CD4-positive, alpha-beta T cell (primary cell): ENCODE measurements around the gene SNCA. TPM values are rescaled to one million over a fixed set of nuclear protein-coding genes. Genes with fewer than 3 reads are reported as not detected.

Experiments
- ATAC-seq: fragments of 200-7000 bp; cut with Tn5 transposase; one replicate; pipeline ENCODE4 v1.10.0; 2022; ENCODE audit warnings: mild to moderate bottlenecking; ENCODE audit not compliant: poor library complexity
- CTCF ChIA-PET: fragments of 350-600 bp; sonication (Branson Sonifier 250); formaldehyde crosslinking; loops from one replicate; lab custom pipeline; 2021; ENCODE audit warnings: antibody characterized with exemption, inconsistent platforms; lab: Charles Lee
- POLR2A ChIA-PET: fragments of 350-600 bp; sonication (Branson Sonifier 250); formaldehyde crosslinking; loops from one replicate; lab custom pipeline; 2021; ENCODE audit warnings: antibody characterized with exemption, inconsistent platforms; lab: Charles Lee
- DNase-seq, 14 experiments: peaks; one replicate each; pipeline ENCODE4 v3.0.0-alpha.2; 2013 to 2020; ENCODE audit warnings: mixed read lengths in 2 of 14
- H3K27ac ChIP-seq, 2 donors: one replicate each; pipeline versions ENCODE4 v1.5.1 to v1.7.0; 2013; ENCODE audit warnings: low read length in 2 of 2, low read depth in 1 of 2, mild to moderate bottlenecking in 1 of 2
- H3K27me3 ChIP-seq, 2 experiments: 1 replicate in 1 of 2; 2 replicates in 1 of 2; pipeline versions ENCODE4 v1.6.1 to v1.7.0; 2013; ENCODE audit warnings: low read length in 2 of 2, control low read depth in 1 of 2, mild to moderate bottlenecking in 1 of 2, moderate library complexity in 1 of 2; ENCODE audit not compliant: insufficient read depth in 2 of 2, control insufficient read depth in 1 of 2
- H3K36me3 ChIP-seq: one replicate; pipeline ENCODE4 v1.6.1; 2013; ENCODE audit warnings: low read length, control low read depth; ENCODE audit not compliant: insufficient read depth
- H3K4me1 ChIP-seq: one replicate; pipeline ENCODE4 v1.6.1; 2013; ENCODE audit warnings: low read length, control low read depth; ENCODE audit not compliant: insufficient read depth
- H3K4me3 ChIP-seq: one replicate; pipeline ENCODE4 v1.5.1; 2013; ENCODE audit warnings: mild to moderate bottlenecking, low read length, moderate library complexity
- H3K9me3 ChIP-seq, 2 experiments: 1 replicate in 1 of 2; 2 replicates in 1 of 2; pipeline versions ENCODE4 v1.6.1 to v1.7.0; 2013; ENCODE audit warnings: low read length in 2 of 2, mild to moderate bottlenecking in 2 of 2, control low read depth in 1 of 2, moderate library complexity in 1 of 2; ENCODE audit not compliant: control insufficient read depth in 1 of 2, insufficient read depth in 1 of 2
- H3K27ac Mint-ChIP-seq: one replicate; pipeline ENCODE4 v1.8.0; 2020; ENCODE audit warnings: mixed read lengths
- H3K27me3 Mint-ChIP-seq: one replicate; pipeline ENCODE4 v1.8.0; 2021; ENCODE audit warnings: mixed read lengths
- H3K36me3 Mint-ChIP-seq: one replicate; pipeline ENCODE4 v1.8.0; 2021; ENCODE audit warnings: low read depth, mixed read lengths
- H3K4me1 Mint-ChIP-seq: one replicate; pipeline ENCODE4 v1.8.0; 2021; ENCODE audit warnings: low read depth, mixed read lengths
- H3K4me3 Mint-ChIP-seq: one replicate; pipeline ENCODE4 v1.8.0; 2020; ENCODE audit warnings: mild to moderate bottlenecking, mixed read lengths
- H3K9me3 Mint-ChIP-seq: one replicate; pipeline ENCODE4 v1.8.0; 2020; ENCODE audit warnings: mixed read lengths
- CTCF ChIP-seq: fragments of 200-600 bp; IDR thresholded peaks from one replicate; pipeline ENCODE4 v1.8.0; 2022; ENCODE audit warnings: antibody characterized with exemption, mild to moderate bottlenecking
- intact Hi-C, 2 experiments: fragments of 100-400 bp; cut with DNase I in 1 of 2; cut with micrococcal nuclease in 1 of 2; formaldehyde crosslinking; loops; one replicate each; pipeline versions ENCODE4 v1.15.1 to v1.9.0; 2023 to 2025; cut with DNase I, micrococcal nuclease
- total RNA-seq, 174 experiments: library from RNA in 2 of 174; stranded (reverse) in 2 of 174; gene quantifications; one replicate each; pipeline ENCODE4 v1.2.3 and lab custom pipeline; 2021 to 2026

SNCA gene
- total RNA-seq, 2 experiments from 2014 or later: not detected

DNA sequence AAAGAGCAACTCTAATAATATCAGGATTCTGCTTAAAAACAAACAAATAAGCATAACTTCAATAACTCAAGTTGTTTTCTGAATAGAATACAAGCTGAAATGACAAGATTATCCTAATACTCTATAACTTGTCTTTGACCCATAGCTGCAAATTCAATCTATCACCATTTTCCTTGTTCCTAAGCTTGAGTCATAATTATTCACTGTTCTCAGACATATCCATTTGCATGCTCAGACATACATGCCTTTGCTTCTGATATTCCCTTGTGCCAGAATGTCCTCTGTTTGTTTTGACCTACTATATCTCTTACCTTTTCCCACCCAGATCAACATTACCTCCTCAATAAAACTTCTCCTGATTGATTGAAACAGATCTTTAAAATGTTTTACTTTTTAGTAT, 109.7 kb downstream of the SNCA start:
- H3K9me3 ChIP-seq: no peaks in the 10 kb centered on the region
- H3K27me3 ChIP-seq: peaks cover 0 to 3% of the 10 kb centered on the region in 2 experiments
- H3K4me1 ChIP-seq: no peaks in the 10 kb centered on the region
- Mint-ChIP-seq H3K9me3 (no peaks in the 10 kb centered on the region), H3K27me3 (no peaks in the 10 kb centered on the region), H3K36me3 (no peaks in the 10 kb centered on the region), H3K4me1 (no peaks in the 10 kb centered on the region), H3K27ac (no peak overlapping the region), H3K4me3 (no peak overlapping the region)
- no peak overlapping the region for H3K4me3 ChIP-seq
- H3K36me3 ChIP-seq: no peaks in the 10 kb centered on the region
- DNase-seq (no peak), ATAC-seq (no peak)
- intact Hi-C loops: no loop called here
- ChIA-PET POLR2A (no interaction called here), CTCF (no interaction called here)
- no peak for TF ChIP-seq CTCF
- H3K27ac ChIP-seq: no peak overlapping the region

GRCh38 chr4:89725268-89725667, 111.7 kb downstream of the SNCA start:
- ChIA-PET CTCF (no interaction called here), POLR2A (no interaction called here)
- no peaks in the 10 kb centered on the region for H3K36me3 Mint-ChIP-seq
- H3K4me1 Mint-ChIP-seq: no peaks in the 10 kb centered on the region
- no peaks in the 10 kb centered on the region for H3K4me1 ChIP-seq
- H3K36me3 ChIP-seq: no peaks in the 10 kb centered on the region
- H3K9me3 Mint-ChIP-seq: no peaks in the 10 kb centered on the region
- ATAC-seq: no peak
- H3K27me3 Mint-ChIP-seq: no peaks in the 10 kb centered on the region
- H3K27me3 ChIP-seq: peaks cover 0 to 3% of the 10 kb centered on the region in 2 experiments
- H3K27ac Mint-ChIP-seq: no peak overlapping the region
- no peak overlapping the region for H3K4me3 ChIP-seq
- TF ChIP-seq CTCF: no peak
- intact Hi-C loops: no loop called here
- no peaks in the 10 kb centered on the region for H3K9me3 ChIP-seq
- H3K27ac ChIP-seq: no peak overlapping the region
- H3K4me3 Mint-ChIP-seq: no peak overlapping the region
- no peak for DNase-seq

DNA sequence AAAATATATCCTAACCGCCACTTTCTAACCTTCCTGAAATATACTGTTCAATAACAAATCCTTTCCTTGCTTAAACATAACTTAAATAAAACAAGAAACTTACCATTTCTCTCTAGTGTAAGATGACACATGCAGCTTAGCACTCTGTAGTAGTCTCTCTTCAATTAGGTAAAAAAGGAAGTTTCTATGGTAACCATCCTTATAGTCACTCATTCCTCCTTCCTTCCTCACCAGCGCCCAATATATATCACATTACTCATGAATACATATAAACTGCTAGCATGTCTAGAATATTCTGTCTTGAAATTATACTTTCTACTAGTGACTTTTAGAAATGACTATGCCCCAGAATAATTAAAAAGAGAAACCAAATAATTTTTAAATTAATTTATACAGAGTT, 112.2 kb downstream of the SNCA start:
- DNase-seq (no peak), ATAC-seq (no peak)
- H3K4me1 Mint-ChIP-seq: no peaks in the 10 kb centered on the region
- H3K4me3 ChIP-seq: no peak overlapping the region
- no peaks in the 10 kb centered on the region for H3K9me3 Mint-ChIP-seq
- peaks cover 0 to 3% of the 10 kb centered on the region in 2 experiments for H3K27me3 ChIP-seq
- no peaks in the 10 kb centered on the region for H3K9me3 ChIP-seq
- H3K27ac Mint-ChIP-seq: no peak overlapping the region
- no peaks in the 10 kb centered on the region for H3K36me3 ChIP-seq
- H3K4me1 ChIP-seq: no peaks in the 10 kb centered on the region
- intact Hi-C loops: no loop called here
- no peaks in the 10 kb centered on the region for H3K27me3 Mint-ChIP-seq
- no peaks in the 10 kb centered on the region for H3K36me3 Mint-ChIP-seq
- H3K27ac ChIP-seq: no peak overlapping the region
- POLR2A ChIA-PET: no interaction called here
- no peak overlapping the region for H3K4me3 Mint-ChIP-seq
- no peak for TF ChIP-seq CTCF
- CTCF ChIA-PET: no interaction called here
